ENCODE measurements around the gene FGF14.

GRCh38 chr13:101970341-101970740 lies 431.5 kb downstream of the FGF14 start:
- TF ChIP-seq, protein P1, sequence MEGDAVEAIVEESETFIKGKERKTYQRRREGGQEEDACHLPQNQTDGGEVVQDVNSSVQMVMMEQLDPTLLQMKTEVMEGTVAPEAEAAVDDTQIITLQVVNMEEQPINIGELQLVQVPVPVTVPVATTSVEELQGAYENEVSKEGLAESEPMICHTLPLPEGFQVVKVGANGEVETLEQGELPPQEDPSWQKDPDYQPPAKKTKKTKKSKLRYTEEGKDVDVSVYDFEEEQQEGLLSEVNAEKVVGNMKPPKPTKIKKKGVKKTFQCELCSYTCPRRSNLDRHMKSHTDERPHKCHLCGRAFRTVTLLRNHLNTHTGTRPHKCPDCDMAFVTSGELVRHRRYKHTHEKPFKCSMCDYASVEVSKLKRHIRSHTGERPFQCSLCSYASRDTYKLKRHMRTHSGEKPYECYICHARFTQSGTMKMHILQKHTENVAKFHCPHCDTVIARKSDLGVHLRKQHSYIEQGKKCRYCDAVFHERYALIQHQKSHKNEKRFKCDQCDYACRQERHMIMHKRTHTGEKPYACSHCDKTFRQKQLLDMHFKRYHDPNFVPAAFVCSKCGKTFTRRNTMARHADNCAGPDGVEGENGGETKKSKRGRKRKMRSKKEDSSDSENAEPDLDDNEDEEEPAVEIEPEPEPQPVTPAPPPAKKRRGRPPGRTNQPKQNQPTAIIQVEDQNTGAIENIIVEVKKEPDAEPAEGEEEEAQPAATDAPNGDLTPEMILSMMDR (IDR thresholded peaks at IDR 0.05; ENCODE audit: low read depth, low read length, poor library complexity, severe bottlenecking): no peak
- no peak for TF ChIP-seq EZH2phosphoT487 (IDR thresholded peaks at IDR 0.05; ENCODE audit: borderline replicate concordance, low read length)

All from DOHH2 (cell line).